Sigmoid colon (tissue), 7 donors: Measurements from ENCODE around the gene IL32. TPM values are rescaled to one million over a fixed set of nuclear protein-coding genes. Genes with fewer than 3 reads are reported as not detected.
A peak's percentile ranks its signal among the peaks of the same experiment; 100 is the strongest.

Source experiments
- DNase-seq: peaks from one replicate; pipeline ENCODE4 v3.0.0-alpha.2; 2019
- H3K27ac ChIP-seq, 4 donors: fragments of 200-600 bp; sonication (generic); one replicate each; pipeline ENCODE4 v1.5.1; 2016 to 2019; ENCODE audit warnings: mild to moderate bottlenecking in 1 of 4
- H3K27me3 ChIP-seq, 3 donors: fragments of 200-600 bp; sonication (generic); one replicate each; pipeline ENCODE4 v1.5.1; 2019; ENCODE audit warnings: mild to moderate bottlenecking in 1 of 3
- H3K36me3 ChIP-seq, 4 donors: fragments of 200-600 bp; sonication (generic); one replicate each; pipeline ENCODE4 v1.5.1; 2016 to 2019
- H3K4me1 ChIP-seq, 4 donors: fragments of 200-600 bp; sonication (generic); one replicate each; pipeline ENCODE4 v1.5.1; 2017 to 2019
- H3K4me3 ChIP-seq, 4 donors: fragments of 200-600 bp; sonication (generic); one replicate each; pipeline ENCODE4 v1.5.1; 2017 to 2019; ENCODE audit warnings: mild to moderate bottlenecking in 2 of 4, moderate library complexity in 1 of 4
- H3K9me3 ChIP-seq, 4 donors: fragments of 200-600 bp in 3 of 4; sonication (generic) in 3 of 4; one replicate each; pipeline versions ENCODE4 v1.5.1 to v1.6.1; 2013 to 2019
- EP300 ChIP-seq, 4 donors: sonication (generic); formaldehyde crosslinking; IDR thresholded peaks; one replicate each; pipeline ENCODE4 v1.6.1; 2017; ENCODE audit warnings: antibody characterized with exemption in 4 of 4
- POLR2A ChIP-seq, 2 donors: fragments of 450-650 bp; IDR thresholded peaks; one replicate each; pipeline ENCODE4 v1.6.1; 2016; ENCODE audit warnings: antibody characterized with exemption in 2 of 2, mild to moderate bottlenecking in 2 of 2, moderate library complexity in 2 of 2
- POLR2AphosphoS5 ChIP-seq, 4 donors: sonication (generic); formaldehyde crosslinking; IDR thresholded peaks; one replicate each; pipeline ENCODE4 v1.6.1; 2017; ENCODE audit warnings: antibody characterized with exemption in 4 of 4
- WGBS, 2 donors: extraction: QIAGEN DNeasy Blood & Tissue Kit; methylation state at CpG; one replicate each; pipeline ENCODE4 v1.1.7; 2013; 5-methylcytosine and 5-hydroxymethylcytosine counted together
- intact Hi-C: fragments of 100-400 bp; cut with DNase I; formaldehyde crosslinking; loops from one replicate; pipeline ENCODE4 v1.15.1; 2023
- polyA plus RNA-seq, 3 donors: library from polyadenylated mRNA; stranded (reverse); fragments of 200-250 nt; gene quantifications; one replicate each; pipeline ENCODE4 v1.2.3, GENCODE V29; 2013
- total RNA-seq, 4 donors: library from RNA; depleted of rRNA; stranded (reverse); fragments of >200 nt; gene quantifications; one replicate each; pipeline ENCODE4 v1.1.0, GENCODE V29; 2016
- TF ChIP-seq, protein P1 (sequence below), 4 experiments: fragments of 450-650 bp in 3 of 4; fragments of 200-600 bp in 1 of 4; IDR thresholded peaks; one replicate each; pipeline ENCODE4 v1.5.1; 2016 to 2019; ENCODE audit warnings: antibody characterized with exemption in 4 of 4, mild to moderate bottlenecking in 3 of 4, moderate library complexity in 2 of 4
- donor health status: healthy with polysubstance abuse.
- donor health status: Bipolar disorder and iron deficiency.
- donor health status: healthy.

The IL32 gene
- total and polyA plus RNA-seq, 7 donors = 8.6 to 2,189 (median 27.1) TPM

DNA sequence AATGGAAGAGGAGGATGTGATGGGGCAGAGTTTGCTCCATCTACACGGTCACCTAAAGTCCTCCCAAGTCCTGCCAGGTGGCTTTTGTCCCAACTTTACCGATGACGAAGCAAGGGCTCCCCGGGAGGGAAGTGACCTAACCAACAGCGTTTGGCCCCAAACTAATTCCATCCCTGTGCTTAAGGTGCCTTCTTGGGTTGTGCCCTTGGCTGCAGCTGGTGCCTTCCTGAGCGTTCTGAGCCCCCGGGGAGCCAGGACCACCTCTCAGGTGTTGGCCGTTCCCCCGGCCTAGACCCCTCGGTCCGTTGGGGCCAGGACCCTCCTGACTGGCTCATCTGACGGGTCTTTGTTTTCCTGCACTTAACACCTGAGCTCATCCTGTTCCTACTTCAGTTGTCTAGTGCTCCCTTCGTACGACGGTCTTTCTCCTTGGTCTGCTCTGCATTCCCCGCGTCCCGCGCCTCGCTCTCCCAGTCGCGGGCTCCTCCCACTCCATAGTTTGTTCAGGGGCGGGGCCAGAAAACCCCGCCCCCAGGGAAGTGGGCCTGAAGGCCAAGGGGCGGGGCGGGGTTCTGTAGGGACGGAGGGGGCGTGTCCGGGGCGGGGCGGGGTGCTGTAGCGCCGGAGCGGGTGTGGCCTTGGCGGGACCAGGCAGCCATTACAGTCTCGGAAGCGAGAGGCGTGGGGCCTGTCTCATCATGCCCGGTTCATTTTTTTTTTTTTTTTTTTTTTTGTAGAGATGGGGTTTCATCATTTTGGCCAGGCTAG lies 34.5 kb downstream of the IL32 start:
- 5 to 8% methylated on average over 39 of the region's 39 CpGs for WGBS, 2 donors
- H3K36me3 ChIP-seq = no peaks in the 10 kb centered on the region
- DNase-seq = peak; percentile 92
- H3K4me3 ChIP-seq = peak overlapping the region in 1 of 4 donors; percentile 25
- H3K27me3 ChIP-seq = peaks cover 6 to 40% (median 24%) of the 10 kb centered on the region in 3 donors
- intact Hi-C loops = no loop called here
- no peaks in the 10 kb centered on the region for H3K9me3 ChIP-seq
- H3K4me1 ChIP-seq = peaks cover 0 to 11% (median 7%) of the 10 kb centered on the region in 4 donors
- TF ChIP-seq EP300 (IDR thresholded peaks at IDR 0.05) = no peak
- no peak for TF ChIP-seq POLR2AphosphoS5 (IDR thresholded peaks at IDR 0.05)
- no peak for TF ChIP-seq POLR2A (IDR thresholded peaks at IDR 0.05)
- TF ChIP-seq, protein P1, sequence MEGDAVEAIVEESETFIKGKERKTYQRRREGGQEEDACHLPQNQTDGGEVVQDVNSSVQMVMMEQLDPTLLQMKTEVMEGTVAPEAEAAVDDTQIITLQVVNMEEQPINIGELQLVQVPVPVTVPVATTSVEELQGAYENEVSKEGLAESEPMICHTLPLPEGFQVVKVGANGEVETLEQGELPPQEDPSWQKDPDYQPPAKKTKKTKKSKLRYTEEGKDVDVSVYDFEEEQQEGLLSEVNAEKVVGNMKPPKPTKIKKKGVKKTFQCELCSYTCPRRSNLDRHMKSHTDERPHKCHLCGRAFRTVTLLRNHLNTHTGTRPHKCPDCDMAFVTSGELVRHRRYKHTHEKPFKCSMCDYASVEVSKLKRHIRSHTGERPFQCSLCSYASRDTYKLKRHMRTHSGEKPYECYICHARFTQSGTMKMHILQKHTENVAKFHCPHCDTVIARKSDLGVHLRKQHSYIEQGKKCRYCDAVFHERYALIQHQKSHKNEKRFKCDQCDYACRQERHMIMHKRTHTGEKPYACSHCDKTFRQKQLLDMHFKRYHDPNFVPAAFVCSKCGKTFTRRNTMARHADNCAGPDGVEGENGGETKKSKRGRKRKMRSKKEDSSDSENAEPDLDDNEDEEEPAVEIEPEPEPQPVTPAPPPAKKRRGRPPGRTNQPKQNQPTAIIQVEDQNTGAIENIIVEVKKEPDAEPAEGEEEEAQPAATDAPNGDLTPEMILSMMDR (IDR thresholded peaks at IDR 0.05) = no peak
- peak overlapping the region in 1 of 4 donors; percentile 19 for H3K27ac ChIP-seq

DNA sequence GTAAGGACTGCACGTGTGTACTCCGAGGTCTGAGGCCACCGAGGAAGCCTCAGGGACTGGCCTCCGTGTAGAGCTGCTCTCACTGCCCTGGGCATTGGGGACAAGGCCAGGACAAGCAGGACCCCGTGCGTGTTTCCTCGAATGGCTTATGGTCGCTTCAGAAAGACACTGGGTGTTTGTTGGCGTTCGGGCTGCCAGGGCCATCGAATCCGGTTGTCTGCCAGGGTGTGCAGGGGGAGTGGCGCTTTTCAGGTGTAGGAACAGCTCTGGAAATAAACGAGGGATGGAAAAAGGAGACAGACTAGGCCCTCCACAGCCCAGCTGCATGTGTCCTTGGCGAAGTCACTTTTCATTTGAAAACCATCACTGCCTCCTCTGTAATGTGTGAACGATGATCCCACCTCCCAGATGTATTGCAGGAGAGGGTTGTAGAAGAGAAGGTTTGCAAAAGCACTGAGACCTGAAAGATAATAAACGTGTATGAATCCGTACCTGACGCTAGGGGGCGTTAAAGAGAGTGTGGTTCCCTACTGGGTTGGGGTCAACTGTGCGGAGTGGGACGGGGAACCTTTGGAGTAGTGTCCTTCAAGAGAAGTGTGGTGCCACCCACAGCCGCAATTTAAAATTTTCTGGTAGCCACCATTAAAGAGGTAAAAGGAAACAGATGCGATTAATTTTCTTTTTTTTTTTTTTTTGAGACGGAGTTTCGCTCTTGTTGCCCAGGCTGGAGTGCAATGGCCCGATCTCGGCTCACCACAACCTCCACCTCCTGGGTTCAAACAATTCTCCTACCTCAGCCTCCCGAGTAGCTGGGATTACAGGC lies 35.8 kb downstream of the IL32 start:
- Histone ChIP-seq H3K9me3 (no peaks in the 10 kb centered on the region), H3K27me3 (peaks cover 6 to 40% (median 24%) of the 10 kb centered on the region in 3 donors), H3K27ac (peak overlapping the region in 2 of 4 donors; percentile 20 to 31), H3K36me3 (no peaks in the 10 kb centered on the region), H3K4me3 (no peak overlapping the region), H3K4me1 (peaks cover 0 to 15% (median 9%) of the 10 kb centered on the region in 4 donors)
- DNase-seq = no peak
- intact Hi-C loops = no loop called here
- TF ChIP-seq POLR2AphosphoS5 (IDR thresholded peaks at IDR 0.05) (no peak), POLR2A (IDR thresholded peaks at IDR 0.05) (no peak)
- TF ChIP-seq, protein P1 (IDR thresholded peaks at IDR 0.05) = peak in 2 of 4 experiments; percentile 20 to 34
- WGBS, 2 donors = 49 to 54% methylated on average over 29 of the region's 29 CpGs

DNA sequence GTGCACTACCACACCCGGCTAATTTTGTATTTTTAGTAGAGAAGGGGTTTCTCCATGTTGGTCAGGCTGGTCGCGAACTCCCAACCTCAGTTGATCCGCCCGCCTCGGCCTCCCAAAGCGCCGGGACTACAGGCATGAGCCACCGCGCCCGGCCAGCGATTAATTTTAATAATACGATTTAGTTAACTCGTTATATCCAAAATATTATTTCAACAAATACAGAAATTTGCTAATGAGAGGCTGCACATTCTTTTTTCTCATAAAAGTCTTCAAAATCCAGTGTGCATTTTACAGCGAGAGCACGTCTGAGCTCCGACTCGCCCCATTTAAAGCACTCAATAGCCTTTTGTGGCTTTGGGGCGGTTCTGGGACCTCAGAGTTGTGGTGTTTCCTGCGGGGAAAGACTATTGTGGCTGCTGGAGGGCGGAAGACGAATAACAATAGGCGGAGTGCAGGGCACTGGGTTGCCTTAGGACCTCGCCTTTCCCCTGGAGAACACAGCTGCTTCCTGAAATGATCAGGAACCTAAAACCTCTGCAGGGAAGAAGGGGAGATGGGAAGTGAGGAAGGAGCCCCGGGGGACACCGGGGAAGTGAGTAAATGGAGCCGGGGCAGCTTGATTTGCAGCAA lies 36.5 kb downstream of the IL32 start:
- Histone ChIP-seq H3K4me1 (peaks cover 0 to 19% (median 12%) of the 10 kb centered on the region in 4 donors), H3K36me3 (no peaks in the 10 kb centered on the region), H3K9me3 (no peaks in the 10 kb centered on the region), H3K27ac (peak overlapping the region in 2 of 4 donors; percentile 20 to 31), H3K4me3 (no peak overlapping the region), H3K27me3 (peaks cover 6 to 40% (median 24%) of the 10 kb centered on the region in 3 donors)
- intact Hi-C loops = no loop called here
- TF ChIP-seq, protein P1 (IDR thresholded peaks at IDR 0.05) = no peak
- TF ChIP-seq POLR2AphosphoS5 (IDR thresholded peaks at IDR 0.05) = peak in 1 of 4 donors; percentile 34
- DNase-seq = no peak
- WGBS, 2 donors = 37 to 76% methylated on average over 27 of the region's 27 CpGs

DNA sequence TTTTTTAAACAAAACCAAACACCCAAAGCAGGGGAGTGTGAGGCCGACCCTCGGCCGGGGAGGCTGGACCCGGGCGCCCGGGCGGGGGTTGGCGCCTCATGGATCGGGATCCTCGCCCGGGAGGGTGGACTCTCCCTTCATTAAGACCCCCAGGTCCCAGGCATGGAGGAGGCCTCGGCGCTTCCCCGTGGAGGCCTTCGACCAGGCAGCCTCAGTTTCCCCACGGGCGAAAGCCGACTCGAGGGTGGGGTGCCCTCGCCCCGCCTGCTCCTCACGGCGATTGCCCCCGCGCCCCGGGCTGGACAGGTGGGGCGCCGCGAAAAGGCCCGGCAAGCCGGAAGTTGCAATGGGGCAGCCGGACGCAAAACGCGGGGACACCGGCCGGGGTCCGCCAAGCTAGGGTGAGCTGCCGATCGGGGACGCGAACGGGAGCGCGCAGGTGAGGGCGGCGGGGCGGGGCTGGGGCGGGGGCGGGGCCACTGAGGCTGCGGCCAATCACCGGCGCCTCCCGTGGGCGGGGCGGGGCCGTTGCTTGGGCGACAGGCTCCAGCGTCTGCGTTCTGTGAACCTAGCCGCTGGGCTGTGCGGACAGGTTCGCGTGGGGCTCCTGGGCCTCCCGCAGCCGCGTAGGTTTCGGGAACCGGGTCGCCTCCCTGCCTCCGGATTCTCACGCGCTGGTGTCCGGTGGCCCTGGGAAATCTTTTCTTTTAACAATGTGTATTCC lies 40.9 kb downstream of the IL32 start:
- 1% methylated on average over 74 of the region's 74 CpGs for WGBS, 2 donors
- Histone ChIP-seq H3K9me3 (no peaks in the 10 kb centered on the region), H3K4me3 (peak overlapping the region; percentile 46 to 69 (median 58)), H3K27me3 (peaks cover 0 to 10% (median under 1%) of the 10 kb centered on the region in 3 donors), H3K36me3 (no peaks in the 10 kb centered on the region), H3K27ac (peak overlapping the region; percentile 71 to 80 (median 76)), H3K4me1 (peaks cover 0 to 15% (median 8%) of the 10 kb centered on the region in 4 donors)
- TF ChIP-seq, protein P1 (IDR thresholded peaks at IDR 0.05) = no peak
- TF ChIP-seq POLR2A (IDR thresholded peaks at IDR 0.05) = no peak
- TF ChIP-seq EP300 (IDR thresholded peaks at IDR 0.05) = no peak
- peak; percentile 24 to 64 (median 46) for TF ChIP-seq POLR2AphosphoS5 (IDR thresholded peaks at IDR 0.05)
- peak; percentile 96 for DNase-seq
- intact Hi-C loops = loop anchor here (2.0 to 5.0 kb wide), 2 partner anchors 18 to 61 kb away; no protein-coding TSS in a partner anchor
